ENCODE measurements around the gene FNBP1L.

FNBP1L gene

GRCh38 chr1:93573940-93574469 is 126.1 kb downstream of the FNBP1L start:
- H3K4me1 Mint-ChIP-seq (ENCODE audit: low read depth), result no peaks in the 10 kb centered on the region
- H3K27me3 Mint-ChIP-seq, result no peaks in the 10 kb centered on the region
- no peak overlapping the region for H3K27ac Mint-ChIP-seq
- H3K9me3 Mint-ChIP-seq, result no peaks in the 10 kb centered on the region
- no peak overlapping the region for H3K4me3 Mint-ChIP-seq
- no peaks in the 10 kb centered on the region for H3K36me3 Mint-ChIP-seq (ENCODE audit: low read depth)
- no peak for DNase-seq

GRCh38 chr1:93574511-93574910 is 126.6 kb downstream of the FNBP1L start:
- H3K4me1 Mint-ChIP-seq (ENCODE audit: low read depth), result no peaks in the 10 kb centered on the region
- no peak for DNase-seq
- no peak overlapping the region for H3K4me3 Mint-ChIP-seq
- H3K36me3 Mint-ChIP-seq (ENCODE audit: low read depth), result no peaks in the 10 kb centered on the region
- H3K27ac Mint-ChIP-seq, result no peak overlapping the region
- H3K9me3 Mint-ChIP-seq, result no peaks in the 10 kb centered on the region
- H3K27me3 Mint-ChIP-seq, result no peaks in the 10 kb centered on the region

- Mint-ChIP-seq H3K27ac (no peak overlapping the region), H3K4me3 (no peak overlapping the region), H3K9me3 (no peaks in the 10 kb centered on the region), H3K36me3 (ENCODE audit: low read depth) (no peaks in the 10 kb centered on the region), H3K27me3 (no peaks in the 10 kb centered on the region), H3K4me1 (ENCODE audit: low read depth) (no peaks in the 10 kb centered on the region)
- no peak for DNase-seq
These were observed 127.1 kb downstream of the FNBP1L start for GRCh38 chr1:93574991-93575390.

- no peak for DNase-seq
- no peak overlapping the region for H3K4me3 Mint-ChIP-seq
- H3K9me3 Mint-ChIP-seq, result no peaks in the 10 kb centered on the region
- no peak overlapping the region for H3K27ac Mint-ChIP-seq
- H3K27me3 Mint-ChIP-seq, result no peaks in the 10 kb centered on the region
- no peaks in the 10 kb centered on the region for H3K4me1 Mint-ChIP-seq (ENCODE audit: low read depth)
- no peaks in the 10 kb centered on the region for H3K36me3 Mint-ChIP-seq (ENCODE audit: low read depth)
These were observed 127.8 kb downstream of the FNBP1L start for GRCh38 chr1:93575621-93576284.

- H3K4me3 Mint-ChIP-seq, result no peak overlapping the region
- DNase-seq, result no peak
- no peaks in the 10 kb centered on the region for H3K4me1 Mint-ChIP-seq (ENCODE audit: low read depth)
- no peaks in the 10 kb centered on the region for H3K9me3 Mint-ChIP-seq
- no peaks in the 10 kb centered on the region for H3K27me3 Mint-ChIP-seq
- no peaks in the 10 kb centered on the region for H3K36me3 Mint-ChIP-seq (ENCODE audit: low read depth)
- no peak overlapping the region for H3K27ac Mint-ChIP-seq
These were observed 128.4 kb downstream of the FNBP1L start for GRCh38 chr1:93576346-93576745.

GRCh38 chr1:93576746-93577145 is 128.8 kb downstream of the FNBP1L start:
- Mint-ChIP-seq H3K27ac (no peak overlapping the region), H3K9me3 (no peaks in the 10 kb centered on the region), H3K27me3 (no peaks in the 10 kb centered on the region)

GRCh38 chr1:93577536-93578432 is 129.9 kb downstream of the FNBP1L start:
- H3K27ac Mint-ChIP-seq, result no peak overlapping the region
- H3K36me3 Mint-ChIP-seq (ENCODE audit: low read depth), result no peaks in the 10 kb centered on the region
- H3K9me3 Mint-ChIP-seq, result no peaks in the 10 kb centered on the region
- no peaks in the 10 kb centered on the region for H3K4me1 Mint-ChIP-seq (ENCODE audit: low read depth)
- H3K27me3 Mint-ChIP-seq, result no peaks in the 10 kb centered on the region
- no peak for DNase-seq
- no peak overlapping the region for H3K4me3 Mint-ChIP-seq

More at GRCh38 chr1:93576746-93577145, 128.8 kb downstream of the FNBP1L start:
- Mint-ChIP-seq H3K4me1 (ENCODE audit: low read depth) (no peaks in the 10 kb centered on the region), H3K36me3 (ENCODE audit: low read depth) (no peaks in the 10 kb centered on the region), H3K4me3 (no peak overlapping the region)
- DNase-seq, result no peak

- Mint-ChIP-seq H3K9me3 (no peaks in the 10 kb centered on the region), H3K36me3 (ENCODE audit: low read depth) (no peaks in the 10 kb centered on the region), H3K27ac (no peak overlapping the region), H3K27me3 (no peaks in the 10 kb centered on the region), H3K4me3 (no peak overlapping the region), H3K4me1 (ENCODE audit: low read depth) (no peaks in the 10 kb centered on the region)
- DNase-seq, result no peak
These were observed 130.5 kb downstream of the FNBP1L start for GRCh38 chr1:93578433-93578830.

- H3K36me3 Mint-ChIP-seq (ENCODE audit: low read depth), result no peaks in the 10 kb centered on the region
- H3K4me1 Mint-ChIP-seq (ENCODE audit: low read depth), result no peaks in the 10 kb centered on the region
These were observed 131.2 kb downstream of the FNBP1L start for GRCh38 chr1:93578911-93579825.

GRCh38 chr1:93579891-93580290 is 132.0 kb downstream of the FNBP1L start:
- DNase-seq, result no peak
- H3K9me3 Mint-ChIP-seq, result no peaks in the 10 kb centered on the region
- H3K4me3 Mint-ChIP-seq, result no peak overlapping the region
- no peaks in the 10 kb centered on the region for H3K27me3 Mint-ChIP-seq
- H3K4me1 Mint-ChIP-seq (ENCODE audit: low read depth), result no peaks in the 10 kb centered on the region
- no peaks in the 10 kb centered on the region for H3K36me3 Mint-ChIP-seq (ENCODE audit: low read depth)
- H3K27ac Mint-ChIP-seq, result no peak overlapping the region

More at GRCh38 chr1:93578911-93579825, 131.2 kb downstream of the FNBP1L start:
- Mint-ChIP-seq H3K9me3 (no peaks in the 10 kb centered on the region), H3K27ac (no peak overlapping the region), H3K4me3 (no peak overlapping the region), H3K27me3 (no peaks in the 10 kb centered on the region)
- no peak for DNase-seq

GRCh38 chr1:93581917-93582850 is 134.3 kb downstream of the FNBP1L start:
- Mint-ChIP-seq H3K36me3 (ENCODE audit: low read depth) (no peaks in the 10 kb centered on the region), H3K4me3 (no peak overlapping the region), H3K9me3 (no peaks in the 10 kb centered on the region), H3K27ac (no peak overlapping the region), H3K4me1 (ENCODE audit: low read depth) (no peaks in the 10 kb centered on the region), H3K27me3 (no peaks in the 10 kb centered on the region)
- no peak for DNase-seq

GRCh38 chr1:93584261-93585003 is 136.5 kb downstream of the FNBP1L start:
- Mint-ChIP-seq H3K36me3 (ENCODE audit: low read depth) (no peaks in the 10 kb centered on the region), H3K27ac (no peak overlapping the region), H3K4me1 (ENCODE audit: low read depth) (peaks cover 8% of the 10 kb centered on the region), H3K27me3 (no peaks in the 10 kb centered on the region), H3K4me3 (no peak overlapping the region), H3K9me3 (no peaks in the 10 kb centered on the region)
- DNase-seq, result no peak
